Coronary artery (tissue), 2 donors: ENCODE measurements around the gene FMC1.
"Not testable (repeated sequence)": the region's sequence is repeated elsewhere in the genome, so short reads cannot be mapped to it uniquely, and the experiment has no call there.

Experiments used
- DNase-seq: peaks from one replicate; pipeline ENCODE4 v3.0.0-alpha.2; 2017; ENCODE audit warnings: low spot score
- H3K27ac ChIP-seq, 2 donors: fragments of 200-600 bp; sonication (generic); one replicate each; pipeline ENCODE4 v1.5.1; 2016 to 2019
- H3K4me3 ChIP-seq: fragments of 200-600 bp; sonication (generic); 2 replicates; pipeline ENCODE4 v1.5.1; 2016; ENCODE audit warnings: mild to moderate bottlenecking, moderate library complexity
- TF ChIP-seq, protein P1 (sequence below): fragments of 200-600 bp; sonication (generic); IDR thresholded peaks from one replicate; pipeline ENCODE4 v1.5.1; 2019; ENCODE audit warnings: antibody characterized with exemption

FMC1 gene

GRCh38 chr7:139340808-139341057, 404 bp upstream of the FMC1 start:
- H3K4me3 ChIP-seq, result peak overlapping the region; percentile 97
- peak overlapping the region; percentile 99 to 100 for H3K27ac ChIP-seq
- TF ChIP-seq, protein P1, sequence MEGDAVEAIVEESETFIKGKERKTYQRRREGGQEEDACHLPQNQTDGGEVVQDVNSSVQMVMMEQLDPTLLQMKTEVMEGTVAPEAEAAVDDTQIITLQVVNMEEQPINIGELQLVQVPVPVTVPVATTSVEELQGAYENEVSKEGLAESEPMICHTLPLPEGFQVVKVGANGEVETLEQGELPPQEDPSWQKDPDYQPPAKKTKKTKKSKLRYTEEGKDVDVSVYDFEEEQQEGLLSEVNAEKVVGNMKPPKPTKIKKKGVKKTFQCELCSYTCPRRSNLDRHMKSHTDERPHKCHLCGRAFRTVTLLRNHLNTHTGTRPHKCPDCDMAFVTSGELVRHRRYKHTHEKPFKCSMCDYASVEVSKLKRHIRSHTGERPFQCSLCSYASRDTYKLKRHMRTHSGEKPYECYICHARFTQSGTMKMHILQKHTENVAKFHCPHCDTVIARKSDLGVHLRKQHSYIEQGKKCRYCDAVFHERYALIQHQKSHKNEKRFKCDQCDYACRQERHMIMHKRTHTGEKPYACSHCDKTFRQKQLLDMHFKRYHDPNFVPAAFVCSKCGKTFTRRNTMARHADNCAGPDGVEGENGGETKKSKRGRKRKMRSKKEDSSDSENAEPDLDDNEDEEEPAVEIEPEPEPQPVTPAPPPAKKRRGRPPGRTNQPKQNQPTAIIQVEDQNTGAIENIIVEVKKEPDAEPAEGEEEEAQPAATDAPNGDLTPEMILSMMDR, result no peak
- DNase-seq, result peak; percentile 89

- DNase-seq, result no peak
- TF ChIP-seq, protein P1, result no peak
Observed at GRCh38 chr7:139341776-139342226, 664 bp downstream of the FMC1 start.

GRCh38 chr7:139345042-139345441, 3.9 kb downstream of the FMC1 start:
- Histone ChIP-seq H3K27ac (no peak overlapping the region), H3K4me3 (no peak overlapping the region)
- no peak for DNase-seq
- TF ChIP-seq, protein P1, result no peak

More at GRCh38 chr7:139341776-139342226, 664 bp downstream of the FMC1 start:
- Histone ChIP-seq H3K27ac (peak overlapping the region; percentile 99 to 100), H3K4me3 (peak overlapping the region; percentile 97)

DNA sequence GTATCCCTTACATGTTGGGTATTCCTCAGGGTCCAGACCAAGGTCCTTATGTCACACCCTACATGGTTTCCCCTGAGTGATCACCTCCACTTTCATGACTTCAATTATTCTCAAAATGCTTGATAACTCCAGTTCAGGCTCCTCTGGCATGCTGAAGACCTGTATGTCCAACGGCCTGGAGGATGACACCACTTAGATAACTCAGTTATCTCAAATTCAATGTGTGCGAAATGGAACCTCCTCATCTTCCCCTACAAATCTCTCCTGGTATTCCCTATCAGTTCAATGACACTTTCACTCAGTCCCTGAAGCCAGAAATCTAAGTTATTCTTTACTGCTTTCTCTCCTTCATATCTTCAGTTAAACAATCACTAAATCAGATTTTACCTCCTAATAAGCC, 9.9 kb downstream of the FMC1 start:
- no peak overlapping the region for H3K27ac ChIP-seq
- no peak for DNase-seq
- TF ChIP-seq, protein P1, result no peak
- no peak overlapping the region for H3K4me3 ChIP-seq

DNA sequence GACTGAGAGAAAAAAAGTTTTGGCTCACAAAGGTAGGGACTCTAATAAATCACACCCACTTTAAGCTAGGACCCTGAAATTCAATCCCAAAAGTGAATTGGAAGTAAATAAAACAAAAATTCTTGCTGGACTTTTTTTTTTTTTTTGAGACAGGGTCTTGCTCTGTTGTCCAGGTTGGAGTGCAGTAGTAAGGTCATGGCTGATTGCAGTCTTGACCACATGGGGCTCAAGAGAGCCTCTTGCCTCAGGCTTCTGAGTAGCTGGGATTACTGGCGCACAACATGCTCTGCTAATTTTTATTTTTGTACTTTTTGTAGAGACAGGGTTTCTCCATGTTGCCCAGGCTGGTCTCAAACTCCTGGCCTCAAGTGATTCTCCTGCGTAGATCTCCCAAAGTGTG, 13.6 kb downstream of the FMC1 start:
- DNase-seq, result no peak
- TF ChIP-seq, protein P1, result no peak
- no peak overlapping the region for H3K4me3 ChIP-seq
- no peak overlapping the region for H3K27ac ChIP-seq

DNA sequence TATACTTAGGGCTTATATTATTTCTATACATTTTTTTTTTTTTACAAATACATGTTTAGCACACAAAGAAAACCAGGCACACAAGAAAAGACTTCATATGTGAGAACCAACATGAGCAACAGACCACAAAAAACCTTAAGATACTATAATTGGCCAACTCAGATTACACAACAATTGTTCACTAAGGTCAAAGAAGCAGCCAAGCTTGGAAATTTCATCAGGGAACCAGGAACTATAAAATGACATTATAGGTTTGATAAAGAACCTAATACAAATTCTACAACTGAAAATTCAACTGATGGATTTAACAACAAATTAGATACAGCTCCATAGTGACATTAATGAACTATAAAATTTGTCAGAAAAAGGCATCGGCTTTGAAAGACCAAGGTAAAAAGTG, 14.2 kb downstream of the FMC1 start:
- TF ChIP-seq, protein P1, result no peak
- DNase-seq, result no peak
- no peak overlapping the region for H3K27ac ChIP-seq
- H3K4me3 ChIP-seq, result no peak overlapping the region

DNA sequence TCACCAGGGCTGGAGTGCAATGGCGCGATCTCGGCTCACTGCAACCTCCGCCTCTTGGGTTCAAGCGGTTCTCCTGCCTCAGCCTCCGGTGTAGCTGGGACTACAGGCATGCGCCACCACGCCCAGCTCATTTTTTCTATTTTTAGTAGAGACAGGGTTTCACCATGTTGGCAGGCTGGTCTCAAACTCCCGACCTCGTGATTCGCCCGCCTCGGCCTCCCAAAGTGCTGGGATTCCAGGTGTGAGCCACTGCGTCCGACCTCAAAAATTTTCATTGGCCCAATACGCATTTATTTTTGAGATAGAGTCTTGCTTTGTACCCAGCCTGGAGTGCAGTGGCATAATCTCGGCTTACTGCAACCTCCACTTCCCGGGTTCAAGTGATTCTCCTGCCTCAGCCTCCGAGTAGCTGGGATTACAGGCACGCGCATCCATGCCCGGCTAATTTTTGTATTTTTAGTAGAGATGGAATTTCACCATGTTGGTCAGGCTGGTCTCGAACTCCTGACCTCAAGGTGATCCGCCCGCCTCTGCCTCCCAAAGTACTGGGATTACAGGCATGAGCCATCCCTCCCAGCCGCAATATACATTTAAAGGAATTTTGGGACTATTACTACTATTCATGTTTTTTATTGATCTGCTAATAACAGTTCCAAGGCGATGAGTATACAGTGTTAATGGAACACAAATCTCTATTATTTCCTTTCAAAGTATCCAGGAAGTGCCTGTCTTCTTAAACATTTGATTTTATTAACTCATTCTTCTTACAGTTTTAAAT, 16.8 kb downstream of the FMC1 start:
- Histone ChIP-seq H3K4me3 (peak overlapping the region; percentile 99), H3K27ac (peak overlapping the region; percentile 99)

More for the DNA sequence above, 16.8 kb downstream of the FMC1 start:
- DNase-seq, result not testable (repeated sequence)
